GM19238 (cell line): ENCODE data around the gene GRAMD2A.
"Not testable (repeated sequence)": the region's sequence is repeated elsewhere in the genome, so short reads cannot be mapped to it uniquely, and the experiment has no call there.

ENCODE experiments used
- DNase-seq: peaks from one replicate; pipeline ENCODE4 v3.0.0; 2011; ENCODE audit warnings: low spot score; ENCODE audit not compliant: insufficient read length

Gene GRAMD2A

DNA sequence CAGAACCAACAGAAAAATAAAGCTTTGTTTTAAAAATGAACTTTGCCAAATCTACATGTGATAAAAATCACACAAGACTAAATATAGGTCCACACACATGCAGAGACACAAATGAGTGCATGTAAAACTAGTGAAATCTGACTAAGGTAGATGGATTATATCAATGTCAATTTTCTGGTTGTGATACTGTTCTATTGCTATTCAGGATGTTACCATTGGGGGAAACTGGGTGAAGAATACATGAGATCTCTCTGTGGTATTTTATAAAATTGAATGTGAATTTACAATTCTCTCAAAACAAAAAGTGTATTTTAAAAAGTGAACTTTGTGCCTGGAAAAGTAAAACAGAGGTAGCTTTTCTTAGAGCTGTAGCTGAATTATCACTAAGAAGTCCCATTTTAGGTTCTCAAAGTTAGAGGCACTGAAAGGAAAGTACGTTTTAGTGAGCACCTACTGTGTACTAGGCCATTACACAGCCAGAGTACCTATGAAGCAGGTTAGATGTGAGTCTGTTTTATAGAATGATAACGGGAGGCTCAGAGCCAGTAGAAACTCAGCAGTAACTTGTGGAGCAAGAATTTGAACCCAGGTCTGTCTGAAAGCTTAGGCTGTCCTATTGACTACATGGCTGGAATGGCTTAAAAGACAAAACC, 8.2 kb downstream of the GRAMD2A start:
- no peak for DNase-seq

DNA sequence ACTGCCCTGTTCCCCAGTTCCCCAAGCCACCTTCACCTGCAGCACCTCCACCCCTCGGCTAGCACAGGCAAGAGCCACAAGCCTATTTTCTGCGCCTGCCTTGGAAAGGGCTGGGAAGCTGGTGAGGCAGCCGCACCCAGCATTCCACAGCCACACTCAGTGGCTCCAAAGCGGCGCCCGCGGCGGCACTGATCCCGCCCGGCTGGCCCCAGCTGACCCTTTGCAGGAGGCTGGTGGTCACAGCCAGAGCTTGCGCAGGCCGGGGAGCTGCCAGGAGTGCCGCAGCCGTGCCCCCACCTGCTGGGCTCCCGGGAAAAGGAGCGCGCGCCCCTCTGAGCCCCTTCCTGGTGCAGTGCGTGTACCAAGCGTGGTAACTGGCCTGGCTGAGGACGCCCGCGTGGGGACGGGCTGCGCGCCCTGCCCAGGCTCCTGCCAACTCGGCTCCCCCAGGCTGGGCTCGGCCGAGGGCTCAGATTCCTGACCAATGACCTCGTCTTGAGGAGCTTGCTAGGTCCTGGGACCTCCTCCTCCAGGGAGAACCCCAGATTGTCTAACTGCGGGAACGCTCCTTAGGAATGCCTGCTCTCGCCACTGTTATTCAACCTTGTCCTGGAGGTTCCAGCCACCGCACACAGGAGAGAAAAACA, 13.3 kb downstream of the GRAMD2A start:
- no peak for DNase-seq

DNA sequence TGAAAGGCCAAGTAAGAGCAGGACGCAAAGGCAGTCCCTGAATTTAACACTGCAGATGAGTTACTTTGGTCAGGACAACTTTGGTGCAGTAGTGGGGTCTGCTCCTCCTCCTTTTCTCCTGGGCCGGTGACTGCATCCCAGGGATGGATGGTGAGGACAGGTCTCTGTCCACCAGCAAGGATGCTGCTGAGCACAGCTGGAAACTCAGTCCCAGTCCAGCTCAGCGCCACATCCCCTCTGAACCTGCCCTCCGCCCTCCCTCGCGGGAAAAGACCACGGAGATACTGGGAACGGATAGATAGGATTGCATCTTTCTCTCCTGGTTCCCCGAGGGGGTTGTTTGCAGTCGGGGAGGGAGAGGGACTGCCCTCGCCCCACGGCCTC, 13.8 kb downstream of the GRAMD2A start:
- no peak for DNase-seq

DNA sequence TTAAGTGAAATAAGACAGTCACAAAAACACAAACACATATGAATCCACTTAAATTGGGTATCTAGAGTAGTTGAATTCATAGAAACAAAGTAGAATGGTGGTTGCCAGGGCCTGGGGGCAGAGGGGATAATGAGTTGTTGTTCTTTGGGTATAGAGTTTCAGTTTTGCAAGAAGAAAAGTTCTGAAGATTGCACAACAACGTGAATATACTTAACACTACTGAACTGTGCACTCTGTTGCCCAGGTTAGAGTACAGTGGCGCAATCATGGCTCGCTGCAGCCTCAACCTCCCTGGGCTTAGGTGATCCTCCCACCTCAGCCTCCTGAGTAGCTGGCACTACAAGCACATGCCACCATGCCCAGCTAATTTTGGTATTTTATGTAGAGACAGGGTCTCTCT, 14.9 kb downstream of the GRAMD2A start:
- DNase-seq: no peak

DNA sequence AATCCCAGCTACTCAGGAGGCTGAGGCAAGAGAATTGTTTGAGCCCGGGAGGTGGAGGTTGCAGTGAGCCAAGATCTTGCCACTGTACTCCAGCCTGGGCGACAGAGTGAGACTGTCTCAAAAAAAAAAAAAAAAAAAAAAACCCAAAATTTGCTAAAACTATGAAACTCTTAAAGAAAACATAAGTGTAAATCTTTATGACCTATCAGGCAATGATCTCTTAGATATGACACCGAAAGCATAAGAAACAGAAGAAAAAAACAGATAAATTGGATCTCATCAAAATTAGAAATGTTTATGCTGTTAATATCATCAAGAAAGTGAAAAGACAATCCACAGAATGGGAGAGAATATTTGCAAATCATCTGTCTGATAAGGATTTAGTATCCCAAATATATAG, 15.3 kb downstream of the GRAMD2A start:
- no peak for DNase-seq

DNA sequence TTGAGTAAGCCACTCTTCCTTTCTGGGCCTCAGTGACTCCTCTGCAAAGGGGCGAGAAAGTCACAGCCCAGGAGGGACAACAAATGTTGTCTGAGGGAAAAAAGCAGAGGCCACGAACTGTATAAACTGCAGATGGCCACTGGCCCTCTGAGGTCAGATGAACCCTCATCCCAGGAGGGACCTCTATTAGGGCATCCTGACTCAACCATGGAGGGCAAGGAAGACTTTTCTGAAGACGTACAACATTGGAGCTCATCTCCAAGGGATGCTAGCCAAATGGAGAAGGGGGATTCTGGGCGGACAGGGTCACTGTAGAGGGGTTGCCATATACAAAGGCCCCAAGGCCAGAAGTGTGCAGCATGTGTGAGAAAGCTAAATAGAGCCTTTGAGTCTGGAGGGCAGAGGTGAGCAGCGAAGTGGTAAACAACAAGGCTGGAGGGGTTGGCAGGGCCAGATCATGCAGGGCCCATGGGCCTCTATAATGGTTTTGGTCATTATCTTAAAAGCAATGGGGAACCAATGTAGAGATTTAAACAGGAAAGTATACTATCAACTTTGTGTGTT, 16.7 kb downstream of the GRAMD2A start:
- no peak for DNase-seq

DNA sequence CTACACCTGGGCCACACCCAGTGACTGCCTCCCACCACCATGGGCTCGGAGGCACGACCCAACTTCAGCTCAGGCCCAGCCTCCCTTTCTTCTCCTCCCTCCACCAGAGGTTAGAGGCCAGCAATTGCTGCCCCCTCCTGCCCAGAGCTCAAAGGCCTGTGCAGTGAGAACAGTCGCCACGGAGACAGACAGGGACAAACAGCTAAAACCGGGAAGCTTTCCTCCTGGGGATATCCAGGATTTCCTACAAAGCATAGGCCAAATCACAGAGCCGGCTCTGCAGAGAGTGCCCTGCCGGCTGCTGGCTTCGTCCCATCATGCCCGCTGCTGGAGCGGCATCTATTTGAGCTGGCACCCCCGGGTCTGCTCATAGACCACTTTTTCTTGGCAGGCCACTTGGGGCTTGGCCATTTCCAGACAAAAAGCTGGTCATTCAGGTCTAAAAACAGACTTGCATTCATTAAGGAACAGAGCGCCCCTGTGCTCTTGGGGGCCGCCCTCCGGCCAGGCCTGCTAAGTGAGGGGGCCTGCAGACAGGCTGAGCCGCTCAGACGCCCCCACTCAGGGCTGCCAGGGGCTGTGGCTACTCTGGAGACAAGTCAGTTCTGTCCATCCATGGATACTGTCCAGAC, 17.5 kb downstream of the GRAMD2A start:
- no peak for DNase-seq

DNA sequence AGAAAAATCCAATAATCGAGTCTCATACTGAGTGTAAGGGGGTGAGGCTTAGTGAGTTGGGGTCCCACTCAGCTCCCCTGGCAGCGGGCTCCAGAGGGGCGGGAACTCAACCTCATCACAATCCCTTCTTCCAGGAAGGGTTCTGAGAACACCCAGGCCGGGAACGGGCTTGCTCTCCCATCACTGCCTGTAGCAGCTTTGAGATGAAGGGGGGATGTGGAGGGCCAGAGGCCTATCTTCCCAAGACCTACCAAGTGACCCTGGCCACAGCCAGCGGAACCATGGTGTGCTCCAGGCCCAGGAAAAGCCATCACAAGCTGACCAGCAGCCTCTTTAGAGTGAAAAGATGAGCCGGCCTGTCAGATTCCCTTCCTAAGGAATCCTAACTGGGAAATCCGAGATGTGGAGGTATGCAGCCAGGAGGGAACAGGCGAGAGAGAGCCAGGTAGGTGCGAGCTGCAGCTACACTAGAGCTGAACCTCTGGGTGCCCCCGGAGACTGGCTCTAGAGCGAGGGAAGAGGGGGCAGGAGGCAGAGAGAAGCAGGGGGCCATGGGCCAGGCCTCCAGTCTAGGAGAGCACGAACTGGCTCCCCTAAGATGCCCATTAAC, 18.5 kb downstream of the GRAMD2A start:
- DNase-seq: no peak

DNA sequence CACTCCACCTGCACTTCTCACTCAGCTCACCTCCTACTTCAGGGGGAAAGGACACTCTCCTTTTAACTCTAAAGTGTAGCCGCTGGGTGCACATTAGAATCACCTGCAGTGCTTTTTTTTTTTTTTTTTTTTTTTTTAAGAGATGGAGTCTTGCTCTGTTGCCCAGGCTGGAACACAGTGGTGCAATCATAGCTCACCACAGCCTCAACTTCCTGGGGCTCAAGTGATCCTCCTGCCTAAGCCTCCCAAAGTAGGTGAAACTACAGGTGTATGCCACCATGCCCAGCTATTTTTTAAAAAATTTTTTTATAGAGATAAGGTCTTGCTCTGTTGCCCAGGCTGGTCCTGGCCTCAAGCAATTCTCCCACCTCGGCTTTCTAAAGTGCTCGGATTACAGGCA, 20.8 kb downstream of the GRAMD2A start:
- no peak for DNase-seq

DNA sequence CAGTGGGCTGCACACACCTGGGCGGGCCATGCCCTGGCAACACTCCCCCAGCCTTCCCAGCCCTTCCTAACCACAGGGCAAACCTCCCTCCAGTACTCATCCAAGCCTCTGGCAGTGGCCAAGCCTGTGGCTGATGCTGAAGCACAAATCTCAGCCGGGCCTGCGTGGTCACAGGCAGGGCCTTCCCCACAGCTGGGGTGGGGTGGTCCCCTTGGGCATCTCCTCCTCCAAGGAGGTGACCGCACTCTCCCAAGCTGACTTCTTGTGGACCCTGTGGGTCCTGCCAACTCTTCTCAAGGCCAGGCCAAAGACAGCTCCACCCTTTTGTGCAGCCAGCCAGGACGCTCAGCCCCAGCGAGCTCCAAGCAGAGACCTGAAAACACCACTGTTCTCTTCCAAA, 21.4 kb downstream of the GRAMD2A start:
- DNase-seq: no peak

DNA sequence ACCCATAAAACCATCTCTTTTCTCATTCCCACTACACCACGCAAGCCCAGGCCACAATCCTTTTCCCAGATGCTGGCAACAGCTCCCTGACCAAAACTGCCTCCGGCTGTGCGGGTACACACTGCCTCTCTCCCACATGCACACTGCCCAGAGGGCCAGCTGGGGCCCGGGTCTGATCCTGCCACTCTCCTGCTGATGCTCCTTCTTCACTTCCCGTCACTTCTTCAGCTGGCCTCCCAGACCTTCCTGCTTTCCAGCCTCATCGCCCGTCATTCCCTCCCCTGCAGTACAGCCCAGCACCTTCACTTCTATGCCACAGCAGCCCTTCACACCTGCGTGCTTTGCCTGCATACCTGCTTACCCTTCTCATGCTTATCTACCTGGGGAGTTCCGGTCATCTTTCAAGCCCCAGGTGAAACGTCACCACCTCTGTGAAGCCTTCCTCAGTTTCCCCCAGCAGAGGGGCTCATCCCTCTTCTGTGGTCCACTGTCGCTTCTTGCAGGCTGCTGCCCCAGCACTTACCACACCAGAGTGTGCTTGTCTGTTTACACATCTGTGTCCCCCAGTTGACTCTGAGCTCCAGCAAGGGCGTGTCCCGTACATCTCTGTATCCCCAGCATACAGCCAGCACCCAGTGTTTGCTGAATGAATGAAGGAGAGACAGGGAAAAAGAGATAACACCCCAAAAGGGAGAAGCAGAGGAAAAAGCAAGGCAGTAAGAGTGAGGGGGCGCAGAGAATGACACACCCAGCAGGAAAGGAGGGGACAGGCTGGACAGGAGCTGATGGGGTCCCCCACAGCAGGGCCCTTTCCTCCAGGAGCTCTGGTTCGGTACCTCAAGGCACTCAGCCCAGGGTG, 22.2 kb downstream of the GRAMD2A start:
- DNase-seq: no peak

DNA sequence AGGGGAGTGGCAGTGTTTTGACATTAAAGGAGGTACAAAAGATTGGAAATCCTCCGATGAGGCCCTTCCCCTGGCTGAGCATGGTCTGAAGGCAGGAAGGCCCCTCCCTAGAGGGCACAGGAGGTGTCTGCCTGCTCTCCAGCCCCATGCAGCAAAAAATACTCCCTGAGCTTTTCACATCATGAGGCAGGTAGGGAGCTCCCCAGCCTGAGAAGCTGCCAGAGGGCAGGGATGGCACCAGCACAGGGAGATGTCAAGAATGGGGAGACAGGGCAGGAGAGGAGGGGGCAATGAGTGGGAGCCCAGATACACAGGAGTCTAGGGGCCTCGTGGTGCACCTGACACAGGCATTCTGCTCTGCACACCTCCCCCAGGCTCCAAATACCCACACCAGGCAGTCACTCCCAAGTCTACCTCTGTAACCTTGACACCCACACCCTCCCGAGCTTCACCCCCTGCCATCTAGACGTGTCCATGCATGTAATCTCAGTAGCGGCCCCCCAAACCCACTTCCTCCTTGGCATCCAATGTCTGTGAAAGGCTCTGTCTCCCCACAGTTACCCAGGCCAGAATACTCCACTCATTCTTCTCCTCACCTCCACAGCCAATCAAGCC, 22.9 kb downstream of the GRAMD2A start:
- no peak for DNase-seq

DNA sequence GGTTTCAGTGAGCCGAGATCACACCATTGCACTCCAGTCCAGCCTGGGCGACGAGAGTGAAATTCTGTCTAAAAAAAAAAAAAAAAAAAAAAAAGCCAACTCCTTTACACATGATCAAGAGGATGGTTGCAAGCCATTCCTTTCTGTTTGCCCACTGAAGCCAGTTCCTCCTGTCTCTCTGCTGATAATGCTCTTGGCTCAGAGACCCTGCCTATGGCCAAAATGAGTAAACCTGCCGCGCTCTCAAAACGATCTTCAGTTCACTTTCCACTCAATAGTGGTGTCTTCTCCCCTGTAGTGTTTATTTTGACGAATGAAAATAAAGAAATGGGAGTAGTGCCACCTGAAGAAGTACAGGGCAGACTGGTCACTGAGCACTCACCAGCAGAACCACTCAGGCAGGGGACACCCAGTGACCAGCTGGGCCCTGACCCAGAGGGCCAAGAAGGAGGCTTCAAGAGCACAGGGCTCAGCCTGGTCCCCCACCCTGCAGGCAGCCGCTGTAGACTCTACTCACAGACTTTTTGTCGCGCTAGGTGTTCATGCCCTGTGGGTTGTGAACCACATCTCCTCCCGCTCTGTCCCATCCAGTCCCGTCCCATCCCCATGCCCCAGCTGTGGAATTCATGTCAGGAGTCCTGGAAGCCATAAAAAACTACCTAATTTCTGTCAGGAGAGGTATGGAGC, 23.6 kb downstream of the GRAMD2A start:
- DNase-seq: no peak

DNA sequence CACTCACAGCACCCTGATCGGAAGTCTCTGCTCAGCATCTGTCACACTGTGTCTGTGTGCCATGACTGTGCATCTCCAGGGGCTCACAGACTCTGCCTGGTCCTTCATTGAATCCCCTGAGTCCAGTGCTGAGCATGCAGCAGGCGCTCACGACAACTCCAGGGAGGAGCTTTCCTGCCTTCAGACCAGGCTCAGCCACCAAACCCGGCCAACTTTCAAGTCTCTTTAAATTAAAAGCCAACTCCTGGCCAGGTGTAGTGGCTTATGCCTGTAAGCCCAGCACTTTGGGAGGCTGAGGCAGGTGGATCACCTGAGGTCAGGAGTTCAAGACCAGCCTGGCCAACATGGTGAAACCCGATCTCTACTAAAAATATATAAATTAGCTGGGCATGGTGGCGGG, 24.2 kb downstream of the GRAMD2A start:
- DNase-seq: no peak

DNA sequence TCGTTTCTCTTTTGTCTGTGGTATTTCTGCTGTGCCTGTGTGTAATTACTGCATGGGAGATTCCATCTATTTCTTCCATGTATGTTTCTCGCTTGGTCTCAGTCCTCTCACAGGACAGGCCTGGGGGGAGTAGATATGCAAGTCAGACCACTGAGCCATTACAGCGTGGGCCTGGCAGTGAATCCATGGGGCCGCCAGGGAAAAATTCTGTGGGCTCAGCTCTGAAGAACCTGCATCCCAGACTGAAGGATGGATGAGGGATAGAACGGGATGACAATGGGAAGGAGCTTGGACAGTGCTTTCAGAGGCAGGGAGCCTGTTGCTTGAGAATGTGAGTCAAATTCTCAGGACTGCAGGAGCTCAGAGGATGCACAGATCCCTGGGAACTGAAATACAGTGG, 24.8 kb downstream of the GRAMD2A start:
- DNase-seq: no peak

DNA sequence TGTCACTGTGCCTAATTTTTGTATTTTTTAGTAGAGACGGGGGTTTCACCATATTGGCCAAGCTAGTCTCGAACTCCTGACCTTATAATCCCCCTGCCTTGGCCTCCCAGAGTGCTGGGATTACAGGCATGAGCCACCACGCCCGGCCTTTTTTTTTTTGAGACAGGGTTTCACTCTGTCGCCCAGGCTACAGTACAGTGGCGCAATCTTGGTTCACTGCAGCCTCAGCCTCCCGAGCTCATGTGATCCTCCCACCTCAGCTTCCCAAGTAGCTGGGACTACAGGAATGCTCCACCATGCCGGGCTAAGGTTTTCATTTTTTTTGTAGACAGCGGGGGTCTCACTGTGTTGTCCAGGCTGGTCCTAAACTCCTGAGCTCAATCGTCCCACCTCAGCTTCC, 25.6 kb downstream of the GRAMD2A start:
- DNase-seq: not testable (repeated sequence)

DNA sequence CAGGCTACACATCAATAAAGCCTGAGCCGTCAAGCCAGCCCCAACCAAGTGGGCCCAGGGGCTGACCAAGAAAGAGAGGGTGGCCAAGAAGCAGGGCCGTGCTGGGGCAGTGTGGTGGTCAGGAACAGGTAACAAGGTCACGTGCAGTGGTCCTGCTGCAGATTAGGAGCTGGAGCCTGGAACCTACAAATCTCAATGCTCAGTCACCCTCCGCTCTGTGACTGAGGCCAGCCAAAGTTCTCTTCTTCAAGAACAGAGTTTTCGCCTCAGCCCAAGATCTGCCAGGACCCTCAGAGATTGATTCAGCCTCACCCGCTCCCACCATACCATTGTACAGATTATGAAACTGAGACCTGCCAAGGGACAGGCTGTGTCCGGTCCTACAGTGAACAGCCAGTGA, 26.9 kb downstream of the GRAMD2A start:
- no peak for DNase-seq

DNA sequence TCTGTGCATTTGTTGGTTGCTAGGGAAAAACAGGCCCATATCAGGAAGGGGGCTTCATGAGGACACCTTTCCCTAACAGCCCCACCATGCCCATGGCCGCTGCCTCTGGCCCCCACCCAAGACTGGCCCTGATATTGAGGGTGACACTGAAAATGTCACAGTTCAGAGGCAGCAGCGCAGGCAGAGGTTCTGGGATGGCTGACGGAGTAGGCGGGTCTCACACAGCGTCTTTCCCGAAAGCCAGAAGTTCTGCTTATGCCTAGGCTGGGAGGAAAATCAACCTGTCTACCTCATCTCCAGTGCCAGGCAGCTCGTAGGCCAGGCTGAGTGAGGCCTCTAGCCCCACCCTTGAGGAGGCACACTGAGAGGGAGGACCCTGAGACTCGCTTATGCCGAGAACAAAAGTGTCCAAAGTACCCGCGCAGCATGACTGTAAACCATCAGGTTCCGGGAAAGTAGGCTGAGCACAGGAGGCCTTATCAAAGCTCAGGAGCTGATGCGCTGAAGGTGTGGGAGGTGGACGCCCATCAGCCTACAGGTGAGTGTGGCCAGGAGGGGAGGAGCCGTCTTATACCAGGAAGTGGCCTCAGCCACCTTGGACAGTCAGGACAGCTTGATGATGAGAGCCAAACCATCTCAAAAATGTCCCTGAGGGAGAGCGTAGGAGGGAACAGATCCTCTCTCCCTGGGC, 27.5 kb downstream of the GRAMD2A start:
- no peak for DNase-seq

DNA sequence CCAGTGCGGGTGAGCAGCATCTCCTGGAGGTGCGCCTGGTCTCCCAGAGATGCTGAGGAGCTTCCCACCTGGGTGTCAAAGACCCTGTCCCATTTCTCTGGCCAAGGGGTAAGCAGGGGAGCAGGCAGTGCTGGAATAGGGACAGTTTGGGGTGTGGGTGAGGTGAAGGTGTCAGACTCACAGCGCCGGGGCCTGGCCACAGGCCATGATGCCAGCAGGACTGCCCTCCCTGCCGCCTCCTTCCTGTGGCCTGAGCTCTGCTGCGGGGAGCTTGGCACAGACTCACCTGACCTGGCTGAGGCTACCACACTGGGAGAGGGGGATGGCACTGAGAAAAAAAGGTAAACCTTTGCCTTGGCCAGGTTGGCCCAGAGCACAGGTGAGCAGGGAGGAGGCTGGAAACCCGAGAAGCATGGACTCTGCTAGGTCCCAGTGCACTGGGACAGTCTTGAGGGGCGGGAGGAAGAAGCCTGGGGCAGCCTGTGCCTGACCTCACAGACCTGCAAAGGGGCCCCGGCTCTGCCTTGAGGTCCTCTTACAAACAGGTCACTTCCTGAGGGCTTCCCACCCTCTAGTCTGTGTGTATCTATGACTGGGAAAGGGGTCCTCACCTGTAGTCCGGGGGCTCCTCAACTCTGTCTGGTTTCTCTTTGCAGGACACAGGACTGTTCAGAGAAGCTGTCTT, 28.2 kb downstream of the GRAMD2A start:
- no peak for DNase-seq
